IMR-90 (cell line): ENCODE data around the gene TBCA. TPM values are rescaled to one million over a fixed set of nuclear protein-coding genes. Genes with fewer than 3 reads are reported as not detected.

Experiments
- ATAC-seq: fragments of 200-7000 bp; cut with Tn5 transposase; 2 replicates; pipeline ENCODE4 v1.9.1; 2020; ENCODE audit warnings: low read depth, mild to moderate bottlenecking, moderate library complexity
- BruUV-seq: library from RNA; stranded (reverse); fragments of 400-500 nt; replicated peaks from 2 replicates; lab custom pipeline; 2021; lab: Mats Ljungman, UMichigan
- CTCF ChIA-PET: fragments of 300-600 bp; formaldehyde crosslinking; extraction: SDS; loops from one replicate; lab custom pipeline; 2021; ENCODE audit warnings: antibody characterized with exemption; lab: Yijun Ruan, JAX
- POLR2A ChIA-PET: fragments of 300-600 bp; sonication (Branson Sonifier 250); formaldehyde crosslinking; loops from one replicate; lab custom pipeline; 2022; ENCODE audit warnings: antibody characterized with exemption; ENCODE audit not compliant: unreplicated experiment; lab: Charles Lee
- DNase-seq: peaks from one replicate; pipeline ENCODE4 v3.0.0; 2013
- H2AFZ ChIP-seq: replicated peaks from 2 replicates; pipeline ENCODE3; 2013; ENCODE audit warnings: low read length, mild to moderate bottlenecking; ENCODE audit not compliant: poor library complexity
- H2AK5ac ChIP-seq: 2 replicates; pipeline ENCODE4 v1.6.1; 2013; ENCODE audit warnings: low read depth, low read length, inconsistent platforms
- H2AK9ac ChIP-seq: replicated peaks from 2 replicates; pipeline ENCODE3; 2013; ENCODE audit warnings: mild to moderate bottlenecking, low read depth, low read length, moderate library complexity; ENCODE audit not compliant: poor library complexity
- H2BK120ac ChIP-seq: 2 replicates; pipeline ENCODE4 v1.6.1; 2013; ENCODE audit warnings: low read depth, low read length, inconsistent platforms
- H2BK15ac ChIP-seq: 3 replicates; pipeline ENCODE4 v1.6.1; 2013; ENCODE audit warnings: low read depth, low read length, inconsistent platforms
- H2BK20ac ChIP-seq: 2 replicates; pipeline ENCODE4 v1.6.1; 2013; ENCODE audit warnings: low read depth, mild to moderate bottlenecking, inconsistent platforms, low read length, moderate library complexity
- H2BK5ac ChIP-seq: 2 replicates; pipeline ENCODE4 v1.6.1; 2013; ENCODE audit warnings: mild to moderate bottlenecking, low read depth, low read length, inconsistent platforms; ENCODE audit not compliant: poor library complexity, severe bottlenecking
- H3K14ac ChIP-seq: replicated peaks from 2 replicates; pipeline ENCODE4 v1.6.1; 2013; ENCODE audit warnings: low read depth, low read length, inconsistent platforms
- H3K18ac ChIP-seq: 2 replicates; pipeline ENCODE4 v1.6.1; 2013; ENCODE audit warnings: low read depth, low read length, control low read depth
- H3K23ac ChIP-seq: 2 replicates; pipeline ENCODE4 v1.6.1; 2013; ENCODE audit warnings: low read depth, low read length, inconsistent platforms
- H3K27ac ChIP-seq: 2 replicates; pipeline ENCODE4 v1.5.1; 2013; ENCODE audit warnings: mild to moderate bottlenecking, control low read depth, low read length; ENCODE audit not compliant: insufficient read depth
- H3K27me3 ChIP-seq: 2 replicates; pipeline ENCODE4 v1.6.1; 2013; ENCODE audit warnings: low read length; ENCODE audit not compliant: control insufficient read depth, insufficient read depth
- H3K36me3 ChIP-seq: 2 replicates; pipeline ENCODE4 v1.6.1; 2013; ENCODE audit warnings: low read length, mixed read lengths; ENCODE audit not compliant: control insufficient read depth, insufficient read depth
- H3K4ac ChIP-seq: 2 replicates; pipeline ENCODE4 v1.6.1; 2013; ENCODE audit warnings: low read depth, low read length, inconsistent platforms
- H3K4me1 ChIP-seq: 2 replicates; pipeline ENCODE4 v1.6.1; 2013; ENCODE audit warnings: low read length, mixed read lengths; ENCODE audit not compliant: control insufficient read depth, insufficient read depth
- H3K4me2 ChIP-seq: 2 replicates; pipeline ENCODE4 v1.6.1; 2013; ENCODE audit warnings: low read depth, mild to moderate bottlenecking, control low read depth, low read length, moderate library complexity
- H3K4me3 ChIP-seq: 2 replicates; pipeline ENCODE4 v1.5.1; 2013; ENCODE audit warnings: low read depth, mild to moderate bottlenecking, control low read depth, low read length, moderate library complexity; ENCODE audit not compliant: insufficient read depth
- H3K56ac ChIP-seq: 2 replicates; pipeline ENCODE4 v1.6.1; 2013; ENCODE audit warnings: low read length, inconsistent platforms; ENCODE audit not compliant: insufficient read depth; ENCODE audit errors: extremely low read depth
- H3K79me1 ChIP-seq, 2 experiments: 2 replicates each; pipeline ENCODE4 v1.6.1; 2013; ENCODE audit warnings: low read length in 2 of 2, inconsistent platforms in 1 of 2, low read depth in 1 of 2
- H3K9ac ChIP-seq: 2 replicates; pipeline ENCODE4 v1.6.1; 2013; ENCODE audit warnings: low read depth, low read length, control low read depth
- H3K9me1 ChIP-seq: 2 replicates; pipeline ENCODE4 v1.6.1; 2013; ENCODE audit warnings: low read length, inconsistent platforms; ENCODE audit not compliant: insufficient read depth
- H3K9me3 ChIP-seq: 2 replicates; pipeline ENCODE4 v1.6.1; 2013; ENCODE audit warnings: low read length; ENCODE audit not compliant: control insufficient read depth, insufficient read depth
- H4K20me1 ChIP-seq: 2 replicates; pipeline ENCODE4 v1.6.1; 2013; ENCODE audit warnings: low read length, inconsistent platforms; ENCODE audit not compliant: insufficient read depth
- H4K5ac ChIP-seq: 2 replicates; pipeline ENCODE4 v1.6.1; 2013; ENCODE audit warnings: mild to moderate bottlenecking, low read depth, low read length, control low read depth
- H4K8ac ChIP-seq, 2 experiments: 2 replicates each; pipeline ENCODE4 v1.6.1; 2013; ENCODE audit warnings: low read depth in 2 of 2, low read length in 2 of 2, control low read depth in 1 of 2, inconsistent platforms in 1 of 2
- H4K91ac ChIP-seq: 2 replicates; pipeline ENCODE4 v1.6.1; 2013; ENCODE audit warnings: low read depth, low read length, inconsistent platforms; ENCODE audit not compliant: insufficient read depth
- CHD1 ChIP-seq: IDR thresholded peaks from 2 replicates; pipeline ENCODE4 v1.6.1; 2012; ENCODE audit warnings: low read depth, low read length, improper control_type of control experiment
- POLR2A ChIP-seq: IDR thresholded peaks from 2 replicates; pipeline ENCODE4 v1.6.1; 2012; ENCODE audit warnings: mild to moderate bottlenecking, low read depth, low read length
- RAD21 ChIP-seq: IDR thresholded peaks from 2 replicates; pipeline ENCODE4 v1.6.1; 2012; ENCODE audit warnings: low read length, improper control_type of control experiment
- RCOR1 ChIP-seq: IDR thresholded peaks from 2 replicates; pipeline ENCODE4 v1.6.1; 2012; ENCODE audit warnings: mild to moderate bottlenecking, low read length, improper control_type of control experiment; ENCODE audit not compliant: insufficient replicate concordance
- WGBS, 2 experiments: methylation state at CpG; one replicate each; pipeline versions ENCODE4 v1.1.5 to v1.1.7; 2013; ENCODE audit warnings: missing lambda C conversion rate in 2 of 2; ENCODE audit not compliant: insufficient read length in 1 of 2; ENCODE audit errors: extremely low coverage in 2 of 2; 5-methylcytosine and 5-hydroxymethylcytosine counted together
- dilution Hi-C: fragments of 300-500 bp; cut with HindIII; formaldehyde crosslinking; loops from one replicate; pipeline ENCODE4 v1.14.3; 2018; ENCODE audit warnings: low sequenced_read_pairs; ENCODE audit not compliant: unreplicated experiment
- in situ Hi-C: fragments of 300-500 bp; cut with MboI; formaldehyde crosslinking; loops from 3 replicates; pipeline ENCODE4 v1.14.3; 2019; ENCODE audit warnings: low sequenced_read_pairs, inconsistent platforms, mixed read lengths
- intact Hi-C: fragments of 100-400 bp; cut with micrococcal nuclease; formaldehyde crosslinking; loops from 2 replicates; pipeline ENCODE4 v1.10.0; 2022
- polyA plus RNA-seq, 3 experiments: library from polyadenylated mRNA; depleted of rRNA; stranded (reverse); fragments of >200 nt; gene quantifications; 2 replicates each; pipeline ENCODE4 v1.2.3, GENCODE V29; 2012; ENCODE audit warnings: low replicate concordance in 1 of 3
- total RNA-seq: library from RNA; depleted of rRNA; stranded (reverse); fragments of >200 nt; gene quantifications from 2 replicates; pipeline ENCODE4 v1.2.3, GENCODE V29; 2012

TBCA gene
- total and polyA plus RNA-seq, 2 of the 4 experiments (the other 2 are of a cell fraction) = 6.1 to 137 TPM

GRCh38 chr5:77741608-77742007 lies 34.5 kb downstream of the TBCA start:
- intact Hi-C loops (no loop called here), dilution Hi-C loops (no loop called here), in situ Hi-C loops (no loop called here)
- no peak overlapping the region for H2AFZ ChIP-seq
- no peak overlapping the region for H3K27ac ChIP-seq
- H3K18ac ChIP-seq = no peak overlapping the region
- no TSS peak for BruUV-seq
- peaks cover 54% of the 10 kb centered on the region for H4K20me1 ChIP-seq
- H2BK120ac ChIP-seq = no peak overlapping the region
- no peak overlapping the region for H3K9ac ChIP-seq
- WGBS, 2 experiments = no CpG with 5 or more reads among the region's 3 CpGs
- ChIA-PET CTCF (no interaction called here), POLR2A (no interaction called here)
- H2BK5ac ChIP-seq = no peak overlapping the region
- no peak overlapping the region for H2AK9ac ChIP-seq
- H3K14ac ChIP-seq = no peak overlapping the region
- H4K8ac ChIP-seq = no peak overlapping the region
- TF ChIP-seq RCOR1 = no peak
- no peak for TF ChIP-seq CHD1
- no peak for TF ChIP-seq RAD21
- TF ChIP-seq POLR2A = no peak
- H3K23ac ChIP-seq = no peak overlapping the region
- H3K27me3 ChIP-seq = no peaks in the 10 kb centered on the region
- no peak overlapping the region for H2AK5ac ChIP-seq
- H3K9me3 ChIP-seq = no peaks in the 10 kb centered on the region
- H3K4me2 ChIP-seq = no peak overlapping the region
- no peak overlapping the region for H3K4me3 ChIP-seq
- no peaks in the 10 kb centered on the region; the same call in 1 of the 2 replicates for H3K36me3 ChIP-seq
- H3K4me1 ChIP-seq = peaks cover 2% of the 10 kb centered on the region; the same call in 1 of the 2 replicates
- H4K91ac ChIP-seq = no peak overlapping the region
- no peak overlapping the region for H3K4ac ChIP-seq
- H3K79me1 ChIP-seq = peaks cover 24 to 61% of the 10 kb centered on the region in 2 experiments
- DNase-seq (no peak), ATAC-seq (no peak)
- H3K56ac ChIP-seq = no peak overlapping the region
- H2BK20ac ChIP-seq = no peak overlapping the region
- H3K9me1 ChIP-seq = peaks cover 3% of the 10 kb centered on the region
- no peak overlapping the region for H4K5ac ChIP-seq
- H2BK15ac ChIP-seq = no peak overlapping the region
